HCT116 (cell line): ENCODE results near the gene PHACTR4. TPM values are rescaled to one million over a fixed set of nuclear protein-coding genes. Genes with fewer than 3 reads are reported as not detected.

ENCODE experiments used
- ATAC-seq: fragments of 200-7000 bp; cut with Tn5 transposase; 2 replicates; pipeline ENCODE4 v1.9.1; 2020; ENCODE audit warnings: mild to moderate bottlenecking, moderate library complexity
- BruUV-seq: library from RNA; stranded (reverse); fragments of 400-500 nt; replicated peaks from 2 replicates; lab custom pipeline; 2021; lab: Mats Ljungman, UMichigan
- CTCF ChIA-PET: fragments of 300-600 bp; sonication (Branson Sonifier 250); formaldehyde crosslinking; loops from one replicate; lab custom pipeline; 2021; ENCODE audit warnings: antibody characterized with exemption; lab: Charles Lee
- POLR2A ChIA-PET: fragments of 300-600, 350-600 bp; sonication (Branson Sonifier 250); formaldehyde crosslinking; loops from one replicate; lab custom pipeline; 2021; ENCODE audit warnings: antibody characterized with exemption; lab: Charles Lee
- RAD21 ChIA-PET, 2 experiments: fragments of 300-600 bp; sonication (Branson Sonifier 250); formaldehyde crosslinking; loops; one replicate each; lab custom pipeline; 2023; ENCODE audit warnings: low total read pairs in 2 of 2; ENCODE audit not compliant: uncharacterized antibody in 2 of 2, unreplicated experiment in 2 of 2, low non-redundant PET in 1 of 2; lab: Charles Lee
- DNase-seq: peaks from one replicate; pipeline ENCODE4 v3.0.0-alpha.2; 2010; ENCODE audit warnings: low read depth, low spot score
- H2AFZ ChIP-seq: fragments of 200-600 bp; shearing (Covaris generic), sonication (generic); 2 replicates; pipeline ENCODE4 v1.6.1; 2017; ENCODE audit warnings: low read depth, mixed run types, mixed read lengths, antibody characterized with exemption, low read length; ENCODE audit not compliant: poor library complexity, severe bottlenecking
- H3K27ac ChIP-seq: 2 replicates; pipeline ENCODE4 v1.5.1; 2012; ENCODE audit warnings: low read depth, low read length
- H3K27me3 ChIP-seq: fragments of 200-600 bp; sonication (generic); 2 replicates; pipeline ENCODE4 v1.6.1; 2016; ENCODE audit warnings: mixed run types, low read length, mixed read lengths; ENCODE audit not compliant: insufficient read depth
- H3K36me3 ChIP-seq, 2 experiments: fragments of 200-500 bp in 1 of 2; fragments of 200-600 bp in 1 of 2; sonication (Bioruptor generic) in 1 of 2; sonication (generic) in 1 of 2; 2 replicates each; pipeline versions ENCODE4 v1.5.1 to v1.6.1; 2014 to 2016; ENCODE audit warnings: low read length in 2 of 2, inconsistent platforms in 1 of 2, mixed read lengths in 1 of 2, mixed run types in 1 of 2; ENCODE audit not compliant: insufficient read depth in 2 of 2, control insufficient read depth in 1 of 2
- H3K4me1 ChIP-seq, 2 experiments: fragments of 200-600 bp in 1 of 2; sonication (generic) in 1 of 2; 2 replicates each; pipeline versions ENCODE4 v1.5.1 to v1.6.1; 2012 to 2017; ENCODE audit warnings: low read length in 2 of 2, inconsistent platforms in 1 of 2, mild to moderate bottlenecking in 1 of 2, mixed read lengths in 1 of 2, mixed run types in 1 of 2, moderate library complexity in 1 of 2; ENCODE audit not compliant: insufficient read depth in 2 of 2, control insufficient read depth in 1 of 2
- H3K4me2 ChIP-seq: fragments of 200-600 bp; sonication (generic); 2 replicates; pipeline ENCODE4 v1.6.1; 2017; ENCODE audit warnings: mixed run types, low read length, mixed read lengths
- H3K4me3 ChIP-seq, 2 experiments: fragments of 200-600 bp in 1 of 2; sonication (generic) in 1 of 2; replicated peaks in 1 of 2; 2 replicates each; pipeline ENCODE4 v1.5.1; 2011 to 2016; ENCODE audit warnings: low read length in 2 of 2, control low read depth in 1 of 2, low read depth in 1 of 2, mild to moderate bottlenecking in 1 of 2, mixed read lengths in 1 of 2, mixed run types in 1 of 2
- H3K79me2 ChIP-seq: fragments of 200-600 bp; sonication (generic); 2 replicates; pipeline ENCODE4 v1.6.1; 2017; ENCODE audit warnings: mild to moderate bottlenecking, mixed run types, low read length, moderate library complexity, mixed read lengths; ENCODE audit not compliant: insufficient read depth
- H3K9ac ChIP-seq: fragments of 200-600 bp; sonication (generic); 2 replicates; pipeline ENCODE4 v1.6.1; 2016; ENCODE audit warnings: low read length, mixed read lengths
- H3K9me2 ChIP-seq: fragments of 200-600 bp; sonication (generic), shearing (Covaris generic); 2 replicates; pipeline ENCODE4 v1.6.1; 2017; ENCODE audit warnings: mixed run types, mild to moderate bottlenecking, moderate library complexity; ENCODE audit not compliant: insufficient read depth
- H3K9me3 ChIP-seq, 2 experiments: fragments of 200-500 bp in 1 of 2; fragments of 200-600 bp in 1 of 2; sonication (Bioruptor generic) in 1 of 2; sonication (generic) in 1 of 2; 2 replicates each; pipeline ENCODE4 v1.6.1; 2014 to 2017; ENCODE audit warnings: low read length in 2 of 2, mixed read lengths in 2 of 2, inconsistent platforms in 1 of 2, low read depth in 1 of 2, mild to moderate bottlenecking in 1 of 2, mixed run types in 1 of 2, moderate library complexity in 1 of 2; ENCODE audit not compliant: control insufficient read depth in 1 of 2, insufficient read depth in 1 of 2
- H4K20me1 ChIP-seq: fragments of 200-600 bp; sonication (generic), shearing (Covaris generic); 2 replicates; pipeline ENCODE4 v1.6.1; 2017; ENCODE audit warnings: mixed run types, mild to moderate bottlenecking, moderate library complexity; ENCODE audit not compliant: insufficient read depth
- CEBPB ChIP-seq: IDR thresholded peaks from 2 replicates; pipeline ENCODE4 v1.6.1; 2012; ENCODE audit warnings: low read depth
- FOSL1 ChIP-seq: IDR thresholded peaks from 2 replicates; pipeline ENCODE4 v1.6.1; 2012; ENCODE audit warnings: low read depth
- ZBTB33 ChIP-seq: IDR thresholded peaks from 2 replicates; pipeline ENCODE4 v1.6.1; 2011; ENCODE audit warnings: mild to moderate bottlenecking, low read length, moderate library complexity; ENCODE audit not compliant: insufficient replicate concordance; ENCODE audit errors: extremely low read depth
- ZFX ChIP-seq: fragments of 450-650 bp; IDR thresholded peaks from 2 replicates; pipeline ENCODE4 v1.6.1; 2017
- intact Hi-C: fragments of 100-400 bp; cut with micrococcal nuclease; formaldehyde crosslinking; loops from 2 replicates; pipeline ENCODE4 v1.10.0; 2022
- total RNA-seq: library from RNA; stranded (reverse); gene quantifications from one replicate; pipeline ENCODE4 v1.2.1, GENCODE V29; 2021; ENCODE audit not compliant: unreplicated experiment
- TF ChIP-seq, protein P1 (sequence below): IDR thresholded peaks from 2 replicates; pipeline ENCODE4 v1.6.1; 2012; ENCODE audit warnings: low read depth
- TF ChIP-seq, protein P2 (sequence below): IDR thresholded peaks from 2 replicates; pipeline ENCODE4 v1.6.1; 2012

Gene PHACTR4
- total RNA-seq, 1 experiment from 2014 or later: 36.0 TPM

DNA sequence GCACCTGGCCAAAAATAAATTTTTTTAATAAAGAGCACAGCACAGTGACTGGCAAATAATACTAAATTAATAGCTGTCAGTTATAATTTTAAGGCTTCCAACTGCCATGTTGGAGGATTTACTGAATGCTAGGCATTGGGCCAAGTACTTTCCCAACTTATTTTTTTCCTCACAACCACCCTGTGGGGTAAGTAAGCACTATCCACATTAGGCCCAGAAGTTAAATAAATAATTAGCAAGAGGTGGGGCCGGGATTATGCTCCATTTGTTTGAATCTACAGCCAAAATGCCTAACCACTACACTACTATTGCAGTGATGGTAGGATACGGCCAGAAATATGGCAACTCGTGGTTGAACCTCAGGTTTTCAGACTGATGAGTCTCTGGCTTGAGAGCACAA is 178.8 kb downstream of the PHACTR4 start:
- ChIA-PET RAD21 (no interaction called here), CTCF (no interaction called here), POLR2A (no interaction called here)
- no peak overlapping the region for H2AFZ ChIP-seq
- intact Hi-C loops: no loop called here
- no peak overlapping the region for H3K4me2 ChIP-seq
- no peak overlapping the region for H3K27ac ChIP-seq
- no peaks in the 10 kb centered on the region for H3K9me3 ChIP-seq
- no peaks in the 10 kb centered on the region for H3K9me2 ChIP-seq
- H4K20me1 ChIP-seq: no peaks in the 10 kb centered on the region
- H3K4me3 ChIP-seq: no peak overlapping the region
- peaks cover 3% of the 10 kb centered on the region for H3K79me2 ChIP-seq
- TF ChIP-seq ZFX (no peak), ZBTB33 (no peak), CEBPB (no peak), FOSL1 (no peak)
- TF ChIP-seq, protein P1, sequence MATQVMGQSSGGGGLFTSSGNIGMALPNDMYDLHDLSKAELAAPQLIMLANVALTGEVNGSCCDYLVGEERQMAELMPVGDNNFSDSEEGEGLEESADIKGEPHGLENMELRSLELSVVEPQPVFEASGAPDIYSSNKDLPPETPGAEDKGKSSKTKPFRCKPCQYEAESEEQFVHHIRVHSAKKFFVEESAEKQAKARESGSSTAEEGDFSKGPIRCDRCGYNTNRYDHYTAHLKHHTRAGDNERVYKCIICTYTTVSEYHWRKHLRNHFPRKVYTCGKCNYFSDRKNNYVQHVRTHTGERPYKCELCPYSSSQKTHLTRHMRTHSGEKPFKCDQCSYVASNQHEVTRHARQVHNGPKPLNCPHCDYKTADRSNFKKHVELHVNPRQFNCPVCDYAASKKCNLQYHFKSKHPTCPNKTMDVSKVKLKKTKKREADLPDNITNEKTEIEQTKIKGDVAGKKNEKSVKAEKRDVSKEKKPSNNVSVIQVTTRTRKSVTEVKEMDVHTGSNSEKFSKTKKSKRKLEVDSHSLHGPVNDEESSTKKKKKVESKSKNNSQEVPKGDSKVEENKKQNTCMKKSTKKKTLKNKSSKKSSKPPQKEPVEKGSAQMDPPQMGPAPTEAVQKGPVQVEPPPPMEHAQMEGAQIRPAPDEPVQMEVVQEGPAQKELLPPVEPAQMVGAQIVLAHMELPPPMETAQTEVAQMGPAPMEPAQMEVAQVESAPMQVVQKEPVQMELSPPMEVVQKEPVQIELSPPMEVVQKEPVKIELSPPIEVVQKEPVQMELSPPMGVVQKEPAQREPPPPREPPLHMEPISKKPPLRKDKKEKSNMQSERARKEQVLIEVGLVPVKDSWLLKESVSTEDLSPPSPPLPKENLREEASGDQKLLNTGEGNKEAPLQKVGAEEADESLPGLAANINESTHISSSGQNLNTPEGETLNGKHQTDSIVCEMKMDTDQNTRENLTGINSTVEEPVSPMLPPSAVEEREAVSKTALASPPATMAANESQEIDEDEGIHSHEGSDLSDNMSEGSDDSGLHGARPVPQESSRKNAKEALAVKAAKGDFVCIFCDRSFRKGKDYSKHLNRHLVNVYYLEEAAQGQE: no peak
- TF ChIP-seq, protein P2, sequence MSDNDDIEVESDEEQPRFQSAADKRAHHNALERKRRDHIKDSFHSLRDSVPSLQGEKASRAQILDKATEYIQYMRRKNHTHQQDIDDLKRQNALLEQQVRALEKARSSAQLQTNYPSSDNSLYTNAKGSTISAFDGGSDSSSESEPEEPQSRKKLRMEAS: no peak
- no peak for ATAC-seq
- H3K36me3 ChIP-seq: no peaks in the 10 kb centered on the region
- BruUV-seq: no TSS peak
- peaks cover 4 to 12% of the 10 kb centered on the region in 2 experiments; a peak in 3 of 4 replicates for H3K4me1 ChIP-seq
- H3K27me3 ChIP-seq: no peaks in the 10 kb centered on the region
- no peak overlapping the region for H3K9ac ChIP-seq
- DNase-seq: no peak

Other genes with a start within 250 kb of the PHACTR4 start
- 1.3 TPM for gene PTAFR, start 193.1 kb upstream of the PHACTR4 start, total RNA-seq
- gene DNAJC8, start 136.7 kb upstream of the PHACTR4 start, total RNA-seq: 102 TPM
- gene ATP5IF1, start 133.6 kb upstream of the PHACTR4 start, total RNA-seq: 169 TPM
- gene SESN2, start 110.2 kb upstream of the PHACTR4 start, total RNA-seq: 36.8 TPM
- gene MED18, start 40.7 kb upstream of the PHACTR4 start, total RNA-seq: 23.8 TPM
- 124 TPM for gene RCC1, start 136.3 kb downstream of the PHACTR4 start, total RNA-seq
- gene TRNAU1AP, start 183.3 kb downstream of the PHACTR4 start, total RNA-seq: 29.7 TPM
- gene RAB42, start 222.5 kb downstream of the PHACTR4 start, total RNA-seq: not detected